ENCODE results near the gene MALSU1. TPM values are rescaled to one million over a fixed set of nuclear protein-coding genes. Genes with fewer than 3 reads are reported as not detected.

The MALSU1 gene
- 70.1 and 72.5 TPM in 2 replicates for total RNA-seq

DNA sequence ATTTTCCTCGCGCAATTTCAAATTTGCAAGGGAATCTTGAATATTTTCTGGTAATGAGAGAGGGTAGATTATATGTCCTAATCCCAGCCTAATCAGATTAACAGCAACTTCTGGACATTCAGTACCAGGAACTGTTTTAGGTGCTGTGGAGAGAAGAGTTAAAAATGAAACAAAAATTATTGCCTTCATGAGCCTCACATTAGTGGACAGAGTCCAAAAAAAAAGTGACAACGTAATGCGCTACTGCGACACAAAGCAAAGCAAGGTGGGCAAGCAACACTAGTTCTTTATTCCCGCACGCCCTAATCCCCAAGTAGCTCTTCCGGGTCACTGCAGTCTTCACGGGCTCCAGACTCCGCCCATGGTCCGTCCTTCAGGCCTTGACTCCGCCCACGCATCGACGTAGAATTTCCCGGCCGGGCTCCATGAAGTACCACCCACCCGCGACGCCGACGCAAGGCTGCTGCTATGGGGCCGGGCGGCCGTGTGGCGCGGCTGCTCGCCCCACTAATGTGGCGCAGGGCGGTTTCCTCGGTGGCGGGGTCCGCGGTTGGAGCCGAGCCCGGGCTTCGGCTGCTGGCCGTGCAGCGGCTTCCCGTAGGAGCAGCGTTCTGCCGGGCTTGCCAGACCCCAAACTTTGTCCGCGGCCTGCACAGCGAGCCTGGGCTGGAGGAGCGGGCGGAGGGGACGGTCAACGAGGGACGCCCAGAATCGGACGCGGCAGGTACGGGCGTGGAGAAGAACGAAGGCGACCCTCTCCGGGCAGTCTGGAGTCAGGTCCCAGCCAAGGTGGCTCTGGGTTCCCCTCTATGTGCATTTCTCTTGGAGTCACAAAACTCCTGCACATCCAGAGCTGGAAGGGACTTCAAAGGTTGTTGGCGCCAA is at the start of gene MALSU1:
Gene MALSU1 (plus strand): TSS at position 455 of the 885 bp plus-strand sequence. CDS start 14 bp downstream, at position 469.

Other genes starting within 250 kb of the MALSU1 start
- 32.1 and 41.4 TPM in 2 replicates for gene KLHL7, start 193.6 kb upstream of the MALSU1 start, total RNA-seq
- 28.7 and 53.9 TPM in 2 replicates for gene NUP42, start 117.3 kb upstream of the MALSU1 start, total RNA-seq
- 83.7 and 1,859 TPM in 2 replicates for gene GPNMB, start 52.6 kb upstream of the MALSU1 start, total RNA-seq
- gene IGF2BP3, start 171.2 kb downstream of the MALSU1 start, total RNA-seq: 28.4 and 54.6 TPM in 2 replicates
- gene TRA2A, start 232.6 kb downstream of the MALSU1 start, total RNA-seq: 21.9 and 35.7 TPM in 2 replicates

Measured in nasal cavity respiratory epithelium epithelial cell of viscerocranial mucosa (primary cell).